Stimulated activated CD8-positive, alpha-beta memory T cell treated with anti-CD3 and anti-CD28 coated beads, Interleukin-2, amount 100 ng/mL, for 48 hours (primary cell): Measurements from ENCODE around the gene LCN9.
"Not testable (repeated sequence)": the region's sequence is repeated elsewhere in the genome, so short reads cannot be mapped to it uniquely, and the experiment has no call there.

ENCODE experiments used
- DNase-seq, 2 donors: peaks; one replicate each; pipeline ENCODE4 v3.0.0-alpha.2; 2020; ENCODE audit warnings: low read depth in 2 of 2

The LCN9 gene

DNA sequence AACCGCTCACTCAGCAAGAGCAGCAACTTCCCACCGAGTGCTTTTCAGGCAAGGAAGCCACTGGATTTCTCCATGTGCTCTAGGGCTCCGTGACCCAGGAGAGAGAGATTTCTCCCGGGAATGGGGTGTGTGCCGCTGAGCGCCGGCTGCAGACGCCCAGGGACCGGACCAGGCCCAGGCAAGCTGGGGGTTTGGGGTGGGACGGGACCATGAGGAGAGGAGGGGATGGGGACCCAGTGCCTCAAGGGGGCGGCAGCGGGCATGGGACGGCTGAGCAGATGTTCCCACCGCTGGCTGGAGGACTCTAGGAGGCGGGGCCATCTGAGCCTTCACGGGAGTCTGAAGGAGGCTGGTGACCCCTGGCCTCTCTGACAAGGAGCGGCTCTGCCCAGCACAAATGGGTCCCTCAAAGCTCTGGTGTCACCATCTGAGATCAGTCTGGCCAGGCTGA, 8.5 kb downstream of the LCN9 start:
- no peak for DNase-seq

- DNase-seq: not testable (repeated sequence)
Observed at GRCh38 chr9:135672786-135673185, 9.7 kb downstream of the LCN9 start.

GRCh38 chr9:135673941-135674340, 10.8 kb downstream of the LCN9 start:
- no peak for DNase-seq

DNA sequence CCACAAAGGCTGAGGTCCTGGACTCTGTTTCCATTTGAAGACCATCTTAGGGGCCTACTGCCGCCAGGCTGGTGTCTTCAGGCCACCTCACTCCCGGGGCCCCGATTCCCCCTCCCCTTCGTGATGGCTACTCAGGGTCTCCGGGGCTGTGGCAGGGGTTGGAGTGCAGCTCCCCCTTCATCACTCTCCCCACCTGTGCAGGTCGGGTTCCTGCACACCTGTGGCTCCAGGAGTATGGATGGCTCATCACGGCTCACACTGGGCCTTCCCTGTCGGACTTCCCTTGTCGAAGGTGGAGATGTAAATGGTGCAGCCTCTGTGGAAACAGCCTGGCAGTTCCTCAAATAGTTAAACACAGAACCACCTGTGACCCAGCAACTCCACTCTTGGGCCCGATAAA, 11.9 kb downstream of the LCN9 start:
- no peak for DNase-seq

- no peak for DNase-seq
Observed at GRCh38 chr9:135676891-135677290, 13.8 kb downstream of the LCN9 start.

GRCh38 chr9:135677641-135678168, 14.6 kb downstream of the LCN9 start:
- DNase-seq: no peak

GRCh38 chr9:135678236-135679017, 15.3 kb downstream of the LCN9 start:
- DNase-seq: no peak

- DNase-seq: no peak
Observed at GRCh38 chr9:135680056-135680455, 16.9 kb downstream of the LCN9 start.

DNA sequence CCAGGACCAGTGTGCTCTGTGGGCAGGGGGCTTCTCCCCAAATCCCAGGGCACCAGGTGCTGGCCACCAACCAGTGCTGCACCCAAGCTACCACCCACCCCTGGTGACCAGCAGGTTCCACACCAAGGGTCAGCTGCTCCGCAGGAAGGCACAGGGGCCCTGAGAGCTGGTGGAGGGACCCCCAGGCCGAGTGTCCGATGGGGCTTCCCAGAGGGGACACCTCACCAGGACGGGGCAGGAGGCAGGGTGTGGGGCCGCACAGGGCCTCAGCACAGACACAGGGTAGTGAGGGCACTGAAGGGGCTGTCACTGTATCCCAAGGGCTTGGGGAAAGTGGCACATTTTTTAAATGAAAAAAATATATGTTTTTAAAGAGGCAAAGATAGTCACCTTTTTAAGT, 18.1 kb downstream of the LCN9 start:
- no peak for DNase-seq

GRCh38 chr9:135683401-135684034, 20.4 kb downstream of the LCN9 start:
- no peak for DNase-seq

- DNase-seq: no peak
Observed at GRCh38 chr9:135684691-135685090, 21.6 kb downstream of the LCN9 start.

DNA sequence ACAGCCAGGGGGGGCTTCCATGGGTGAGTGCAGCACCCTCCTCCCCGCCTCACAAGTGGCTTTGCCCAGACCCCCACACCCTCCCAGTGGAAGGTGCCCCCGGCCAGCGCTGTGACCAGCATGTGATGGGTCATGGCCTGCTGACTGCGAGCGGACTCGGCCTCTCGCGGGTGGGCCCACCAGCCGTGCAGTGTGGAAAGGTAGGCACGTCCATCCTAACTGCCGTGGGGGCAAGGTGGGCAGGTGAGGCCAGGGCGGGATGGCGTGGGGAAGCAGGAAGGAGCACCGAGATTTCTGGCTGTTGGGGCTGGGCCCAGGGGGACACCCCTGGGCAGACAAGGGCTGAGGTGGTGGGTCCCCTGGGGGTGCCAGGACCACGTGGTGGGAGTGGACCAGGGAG, 24.1 kb downstream of the LCN9 start:
- DNase-seq: no peak

DNA sequence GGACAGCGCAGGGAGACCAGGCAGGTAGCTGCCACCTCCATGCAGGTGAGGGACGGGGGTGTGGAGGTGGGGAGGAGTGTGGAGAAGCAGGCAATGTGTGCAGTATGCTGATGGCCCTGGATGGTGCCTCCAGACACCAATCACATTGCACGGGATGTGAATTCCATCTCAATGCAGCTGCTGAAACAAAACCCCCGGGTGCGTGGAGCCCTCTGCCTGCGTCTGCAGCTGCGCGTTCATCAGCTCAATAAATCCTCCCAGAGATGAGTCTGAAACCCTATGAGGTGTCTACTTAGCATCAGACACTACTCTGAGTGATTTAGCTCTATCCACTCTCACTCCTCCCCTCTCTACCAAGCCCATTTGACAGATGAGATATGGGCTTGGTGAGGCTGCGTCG, 25.9 kb downstream of the LCN9 start:
- DNase-seq: no peak

DNA sequence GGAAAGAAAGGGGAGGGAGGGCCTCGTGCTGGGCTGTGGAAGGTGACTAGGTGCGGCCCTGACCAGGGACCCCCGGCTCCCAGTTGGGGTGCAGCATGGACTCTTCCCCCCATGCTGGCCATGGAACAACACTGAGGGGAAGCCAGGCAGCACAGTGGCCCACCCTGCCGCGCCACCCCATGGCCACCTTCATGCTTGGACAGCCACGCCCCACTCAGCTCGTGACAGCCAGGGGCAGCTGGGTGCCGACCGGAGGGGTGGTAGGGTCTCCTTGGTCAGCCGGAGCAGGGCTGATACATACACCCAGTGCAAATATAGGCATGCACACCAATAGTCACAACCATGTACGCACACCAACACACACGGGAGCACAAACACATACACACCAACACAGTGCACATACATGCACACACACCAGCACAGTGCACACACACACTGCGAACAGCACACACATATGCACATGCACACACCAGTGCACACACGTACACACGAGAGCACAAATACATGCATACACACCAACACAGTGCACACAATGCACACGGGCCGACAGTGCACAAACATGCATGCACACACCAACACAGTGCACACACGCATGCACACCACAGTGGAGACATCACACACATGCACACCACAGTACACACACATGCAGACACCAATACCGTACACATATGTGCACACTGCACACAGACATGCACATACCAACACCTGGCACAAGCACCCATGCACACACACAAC, 27.9 kb downstream of the LCN9 start:
- no peak for DNase-seq

DNA sequence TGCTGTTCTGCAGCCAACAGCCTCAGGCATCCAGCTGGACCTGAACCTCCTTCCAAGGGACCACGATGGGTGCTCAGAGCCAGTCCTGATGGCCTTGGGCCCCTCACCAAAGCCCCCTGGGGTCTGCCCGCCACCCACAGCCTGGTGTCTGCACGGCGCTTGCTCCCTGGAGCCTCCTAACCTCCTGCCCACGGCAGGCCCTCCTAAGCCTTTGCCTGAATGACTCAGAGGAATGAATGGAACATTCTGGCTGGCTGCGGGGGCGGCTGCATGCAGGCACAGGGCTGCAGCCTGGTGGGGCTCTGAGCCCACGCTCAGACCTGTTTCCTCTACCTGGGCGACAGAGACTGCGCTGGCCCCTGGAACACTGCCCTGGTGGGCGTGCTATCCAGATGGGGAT, 29.3 kb downstream of the LCN9 start:
- no peak for DNase-seq

GRCh38 chr9:135693265-135693664, 30.2 kb downstream of the LCN9 start:
- DNase-seq: no peak

- DNase-seq: no peak
Observed at GRCh38 chr9:135693771-135694170, 30.7 kb downstream of the LCN9 start.

GRCh38 chr9:135694414-135694813, 31.3 kb downstream of the LCN9 start:
- DNase-seq: no peak

DNA sequence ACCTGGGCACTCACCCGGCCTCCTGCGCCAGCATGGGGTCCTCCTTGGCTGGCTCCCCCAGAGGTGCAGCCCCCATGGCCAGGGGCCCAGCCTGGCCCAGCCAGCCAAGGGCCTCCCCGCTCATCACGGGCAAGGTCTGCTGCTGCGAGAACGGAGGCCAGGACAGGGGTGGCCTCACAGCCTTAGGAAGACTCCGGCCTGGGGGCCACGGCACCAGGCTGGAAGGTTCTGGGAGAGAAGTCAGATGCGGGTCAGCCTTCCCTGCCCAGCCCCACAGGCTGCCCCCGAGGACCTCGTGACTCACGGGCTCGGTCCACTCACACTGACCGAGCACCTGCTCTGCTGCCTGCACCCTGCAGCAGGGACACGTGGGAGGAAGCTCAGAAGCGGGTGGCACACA, 31.9 kb downstream of the LCN9 start:
- no peak for DNase-seq

DNA sequence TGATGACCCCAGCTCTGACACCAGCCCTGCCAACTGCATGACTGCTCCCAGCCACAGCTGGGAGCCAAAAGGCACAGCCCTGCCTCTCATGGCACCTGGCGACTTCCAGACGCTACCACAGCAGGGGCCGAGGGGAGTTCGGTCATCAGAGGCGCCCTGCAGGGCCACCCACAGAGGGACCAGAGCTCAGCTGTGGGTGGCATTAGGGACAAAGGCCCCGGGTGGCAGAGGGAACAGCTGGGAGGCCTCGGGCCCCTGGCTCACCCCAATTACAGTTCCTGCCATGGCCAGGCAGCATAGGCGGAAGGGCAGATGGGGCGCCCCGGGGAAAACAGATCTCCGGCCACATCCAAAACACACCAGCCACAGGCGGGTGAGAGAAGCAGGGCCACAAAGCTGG, 32.5 kb downstream of the LCN9 start:
- DNase-seq: no peak

- DNase-seq: no peak
Observed at GRCh38 chr9:135696446-135696845, 33.3 kb downstream of the LCN9 start.

DNA sequence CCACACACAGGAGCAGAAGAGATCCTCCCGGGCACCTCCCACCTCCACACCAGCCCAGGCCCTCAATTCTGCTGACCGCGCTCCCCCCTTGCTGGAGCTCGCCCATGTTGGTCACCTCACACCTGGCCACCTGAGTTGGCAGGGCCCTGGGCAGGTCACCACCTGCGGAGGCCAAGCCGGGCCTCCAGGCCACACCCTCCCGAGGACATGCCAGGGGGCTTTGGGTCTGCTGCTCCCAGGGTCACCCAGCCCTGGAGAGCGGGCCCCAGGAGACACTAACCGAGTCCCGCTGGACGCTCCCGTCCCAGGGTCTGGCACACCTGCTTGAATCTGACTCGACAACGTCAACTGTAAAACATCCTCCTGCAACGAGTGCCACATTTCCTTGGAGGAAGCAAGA, 34.1 kb downstream of the LCN9 start:
- DNase-seq: no peak

DNA sequence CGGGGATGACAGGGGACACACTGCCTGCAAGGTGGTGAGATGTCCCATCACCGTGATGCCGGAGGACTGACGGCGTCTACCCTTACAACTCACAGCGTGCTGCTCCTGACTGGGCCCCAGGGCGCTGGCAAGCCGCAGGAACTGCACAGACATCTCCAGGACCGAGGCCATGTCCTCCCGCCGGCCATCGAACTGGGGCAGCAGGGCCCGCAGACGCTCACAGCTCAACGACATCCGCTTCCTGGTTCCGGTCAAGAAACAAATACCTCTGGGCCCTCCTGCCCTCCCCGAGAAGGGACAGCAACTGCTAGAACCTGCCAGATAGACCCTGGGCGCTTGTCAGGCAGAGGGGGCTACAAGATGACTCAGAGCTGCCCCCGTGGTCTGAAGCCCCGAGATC, 35.1 kb downstream of the LCN9 start:
- DNase-seq: no peak
